Kasumi-1 (cell line): ENCODE measurements around the gene SEMA5A.

Source experiments
- DNase-seq, 2 experiments: peaks; one replicate each; lab custom pipeline; 2025; lab: John Stamatoyannopoulos, UW

The SEMA5A gene

DNA sequence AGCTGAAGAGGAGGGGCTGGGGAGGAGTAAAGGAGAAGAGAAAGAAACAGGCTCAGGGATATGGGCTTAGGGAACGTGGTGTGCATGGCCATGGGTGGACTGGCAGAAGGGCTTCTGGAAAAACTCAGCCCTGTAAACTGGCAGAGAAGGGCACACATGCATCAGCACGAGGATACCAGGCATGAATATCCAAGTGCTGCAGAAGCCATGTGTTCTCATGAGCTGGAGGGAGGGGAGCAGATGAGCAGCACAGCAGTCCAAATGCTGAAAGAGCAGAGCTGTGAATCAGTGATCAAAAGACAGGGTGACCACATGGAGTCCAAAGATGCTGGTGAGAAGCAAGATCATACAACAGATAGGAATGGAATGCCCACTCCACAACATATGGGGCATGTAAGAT is 72.3 kb downstream of the SEMA5A start:
- DNase-seq, result no peak

GRCh38 chr5:9470410-9470809 is 75.5 kb downstream of the SEMA5A start:
- no peak for DNase-seq

DNA sequence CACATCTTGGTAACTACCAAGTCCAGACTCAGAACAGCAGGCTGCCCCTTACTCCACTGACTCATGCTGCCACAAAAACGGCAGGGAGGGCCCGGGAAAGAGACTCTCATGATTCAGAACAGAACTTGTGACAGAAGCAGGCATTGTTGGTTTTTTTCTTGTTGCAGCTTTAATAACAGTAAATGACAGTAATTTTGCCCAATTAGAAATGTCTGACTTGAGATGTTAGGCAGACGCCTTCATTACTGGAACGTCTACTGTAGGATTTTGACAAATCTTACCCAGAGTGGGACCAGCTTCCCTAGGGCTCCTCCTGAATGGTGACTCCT is 77.9 kb downstream of the SEMA5A start:
- no peak for DNase-seq

- DNase-seq, result no peak
Observed at GRCh38 chr5:9467199-9468059, 78.4 kb downstream of the SEMA5A start.

DNA sequence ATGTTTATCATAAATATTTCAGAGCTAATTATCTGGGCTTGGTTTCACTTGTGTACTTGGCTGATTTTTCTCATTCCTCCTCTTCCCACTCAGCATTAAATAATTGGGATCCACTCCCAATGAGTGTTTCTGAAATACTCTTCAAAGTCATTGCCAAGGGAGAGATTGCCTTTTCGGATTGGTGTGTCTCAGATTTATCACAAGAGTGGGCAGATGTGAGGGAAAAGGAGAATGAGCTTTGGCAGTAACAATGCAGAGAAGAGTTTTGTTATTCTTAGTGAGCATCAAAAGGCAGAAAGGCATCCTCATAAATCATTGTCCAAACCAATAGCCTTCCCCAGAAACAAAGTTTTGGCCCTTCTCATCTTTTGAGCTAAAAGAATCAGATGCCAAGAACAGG is 79.2 kb downstream of the SEMA5A start:
- no peak for DNase-seq

DNA sequence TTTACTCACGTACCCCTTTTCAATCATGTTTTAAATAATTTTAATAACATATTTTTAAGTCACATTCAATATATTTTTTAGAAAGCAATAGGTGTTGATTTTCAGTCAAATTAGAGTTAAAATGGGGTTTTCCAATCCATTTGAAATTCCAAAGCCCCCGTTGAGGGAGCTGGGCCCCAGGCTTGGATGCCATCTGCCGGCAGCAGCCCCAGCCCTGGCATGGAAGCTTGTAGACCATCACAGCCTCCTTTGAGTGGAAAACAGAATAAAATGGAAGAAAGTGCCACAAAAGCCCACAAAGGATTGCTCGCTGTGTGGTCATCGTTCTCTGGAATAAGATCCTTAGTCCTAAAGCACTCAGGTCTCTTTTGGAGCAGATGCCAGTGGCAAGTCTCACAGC is 81.4 kb downstream of the SEMA5A start:
- no peak for DNase-seq

- DNase-seq, result no peak
Observed at GRCh38 chr5:9462109-9462508, 83.8 kb downstream of the SEMA5A start.

DNA sequence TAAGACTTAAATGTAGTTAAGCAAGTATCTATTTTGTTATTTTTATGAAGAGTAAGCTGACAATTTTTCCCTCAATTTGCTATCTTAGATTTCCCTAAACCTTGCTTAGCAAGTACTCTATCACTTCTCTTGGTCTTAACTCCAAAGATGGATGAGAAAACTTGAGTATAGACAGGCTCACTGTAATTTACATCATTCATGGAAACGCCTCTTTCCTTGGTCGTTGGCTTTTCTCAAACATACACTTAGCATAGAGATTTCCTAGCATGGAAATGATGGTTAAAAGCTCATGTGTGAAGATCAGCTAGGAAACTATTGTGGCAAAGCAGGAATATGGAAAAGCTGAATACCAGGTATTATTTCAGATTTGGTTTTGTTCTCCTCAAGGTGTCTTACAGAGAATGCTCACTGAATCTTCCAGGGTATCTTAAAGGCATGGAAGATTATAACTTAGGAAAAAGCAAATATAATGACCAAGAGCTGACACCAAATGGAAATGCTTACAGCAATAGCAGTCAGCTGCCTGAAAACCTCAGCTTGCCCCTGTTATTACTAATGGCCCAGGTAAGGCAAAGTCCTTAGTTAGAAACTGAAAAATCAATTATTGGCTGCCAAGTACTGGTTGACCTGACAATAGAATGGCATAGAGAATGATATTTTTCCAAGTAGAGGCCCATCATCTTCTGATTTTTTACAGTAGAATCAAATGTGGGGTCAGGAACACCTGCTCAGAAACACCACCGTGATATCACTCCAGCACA is 84.8 kb downstream of the SEMA5A start:
- no peak for DNase-seq

- DNase-seq, result peak in 1 of 2 experiments; percentile 4
Observed at GRCh38 chr5:9456435-9457042, 89.3 kb downstream of the SEMA5A start.

GRCh38 chr5:9455826-9456434 is 89.9 kb downstream of the SEMA5A start:
- DNase-seq, result no peak

GRCh38 chr5:9454491-9454890 is 91.4 kb downstream of the SEMA5A start:
- DNase-seq, result no peak

DNA sequence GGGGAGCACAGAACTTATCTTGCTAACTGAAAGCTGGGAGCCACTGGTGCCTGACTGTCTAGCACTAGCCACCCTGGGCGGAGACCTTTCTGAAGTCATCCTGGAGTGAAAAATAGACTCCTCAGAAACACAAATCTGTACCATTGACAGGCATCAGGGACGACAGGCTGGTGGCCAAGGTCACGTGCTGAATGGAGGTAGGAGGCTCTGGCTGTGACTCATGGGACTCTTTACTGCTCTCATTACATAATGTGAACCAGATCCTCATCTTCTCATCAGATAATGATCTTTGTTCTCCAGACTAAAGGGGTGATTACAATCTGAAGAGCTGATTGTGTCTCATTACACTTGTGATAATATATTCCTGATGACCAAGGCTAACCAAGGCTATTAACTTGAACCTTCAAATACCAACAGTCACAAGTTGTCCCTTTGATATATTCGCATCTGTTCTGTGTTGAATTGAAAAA is 91.8 kb downstream of the SEMA5A start:
- DNase-seq, result no peak

DNA sequence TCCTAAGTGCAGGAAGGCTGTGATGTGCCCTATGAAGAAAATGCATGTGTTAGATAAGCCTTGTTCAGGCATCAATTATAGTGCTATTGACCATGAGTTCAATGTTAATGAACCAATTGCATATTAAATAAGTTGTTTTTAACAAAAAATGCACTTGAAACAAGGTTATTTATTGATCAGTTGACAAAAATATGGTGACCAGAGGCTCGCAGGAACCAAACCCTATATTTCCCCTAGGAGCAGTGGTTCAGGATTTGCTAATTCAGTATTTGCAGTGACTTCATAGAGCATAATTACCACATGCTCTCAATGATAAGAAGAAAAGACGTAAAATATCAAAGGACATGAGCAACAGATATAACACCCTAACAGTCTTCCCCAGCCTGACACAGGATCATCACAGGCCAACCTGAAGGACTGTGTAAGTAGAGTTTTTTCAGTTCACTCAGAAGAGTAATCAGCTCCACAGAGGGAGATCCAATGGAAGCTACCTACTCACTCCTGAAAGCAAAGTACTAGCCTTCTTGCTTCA is 92.3 kb downstream of the SEMA5A start:
- DNase-seq, result no peak

- DNase-seq, result no peak
Observed at GRCh38 chr5:9452181-9452580, 93.7 kb downstream of the SEMA5A start.

- DNase-seq, result no peak
Observed at GRCh38 chr5:9451037-9451436, 94.8 kb downstream of the SEMA5A start.

DNA sequence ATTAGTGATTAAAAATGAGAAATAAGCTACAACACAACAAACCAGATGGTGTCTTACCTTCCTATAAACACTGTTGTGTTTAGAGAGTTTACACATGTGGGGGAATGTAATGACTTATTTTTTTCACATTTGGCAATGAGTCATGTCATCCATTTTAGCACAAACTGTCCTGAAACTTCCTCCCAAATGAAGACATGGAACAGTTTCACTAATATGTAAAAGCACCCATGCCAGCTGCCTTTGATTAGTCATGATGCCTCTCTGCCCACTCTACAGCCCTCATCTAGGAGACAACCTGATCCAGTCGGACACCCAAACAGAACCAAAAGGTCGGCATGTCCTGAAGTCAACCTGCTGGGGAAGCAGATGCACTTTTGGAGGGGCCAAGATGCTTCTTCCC is 98.2 kb downstream of the SEMA5A start:
- DNase-seq, result no peak

DNA sequence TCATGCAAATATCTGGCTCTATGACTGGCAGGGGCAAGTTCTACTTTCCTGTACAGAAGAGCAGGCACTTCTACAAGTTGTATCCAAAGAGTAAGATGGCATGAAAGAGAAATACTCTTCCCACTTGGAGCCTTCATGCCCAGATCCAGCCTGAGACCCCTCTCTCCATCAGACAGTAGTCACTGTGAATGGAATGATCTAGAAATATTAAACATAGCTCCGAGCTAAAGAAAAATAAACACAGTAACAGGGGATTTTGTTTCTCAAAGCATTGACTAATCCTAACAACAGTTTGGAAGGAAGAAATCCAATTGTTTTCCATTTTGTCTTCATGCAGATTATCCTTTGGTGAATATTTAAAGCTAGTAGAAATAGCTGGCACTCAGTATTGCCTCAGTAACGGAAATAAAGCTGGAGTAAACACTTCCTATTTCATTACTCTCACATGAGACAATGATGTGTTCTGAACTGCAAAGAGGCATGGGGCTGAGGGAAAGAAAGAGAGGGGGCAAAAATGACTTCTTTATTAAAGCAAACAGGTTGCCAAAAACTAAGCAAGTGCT is 100.0 kb downstream of the SEMA5A start:
- DNase-seq, result no peak

- DNase-seq, result no peak
Observed at GRCh38 chr5:9444346-9444745, 101.5 kb downstream of the SEMA5A start.

GRCh38 chr5:9441610-9442009 is 104.3 kb downstream of the SEMA5A start:
- DNase-seq, result no peak

DNA sequence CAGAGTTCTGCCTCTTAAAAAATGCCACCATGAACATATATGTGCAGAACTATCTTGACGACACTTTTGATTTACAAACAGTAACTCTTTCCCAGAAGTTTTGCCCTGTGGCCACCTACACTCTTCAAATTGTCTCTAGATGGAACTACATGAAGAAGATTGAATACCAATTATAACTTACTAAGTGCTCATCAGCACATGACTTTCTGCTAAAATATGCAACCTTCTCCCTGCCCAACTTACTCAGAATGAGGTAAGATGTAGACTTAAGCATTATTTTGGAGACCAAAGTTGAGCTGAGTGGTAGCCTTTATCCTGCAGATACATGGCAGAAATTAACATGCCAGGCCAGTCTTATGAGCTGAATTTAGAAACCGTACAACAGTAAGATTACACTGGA is 105.4 kb downstream of the SEMA5A start:
- DNase-seq, result no peak

- DNase-seq, result no peak
Observed at GRCh38 chr5:9439531-9440292, 106.2 kb downstream of the SEMA5A start.
